ENCODE measurements around the gene PLCXD3. TPM values are rescaled to one million over a fixed set of nuclear protein-coding genes. Genes with fewer than 3 reads are reported as not detected.

The PLCXD3 gene
- polyA plus RNA-seq, 1 of the 3 experiments (the other 2 are of a cell fraction) = 0.15 TPM

DNA sequence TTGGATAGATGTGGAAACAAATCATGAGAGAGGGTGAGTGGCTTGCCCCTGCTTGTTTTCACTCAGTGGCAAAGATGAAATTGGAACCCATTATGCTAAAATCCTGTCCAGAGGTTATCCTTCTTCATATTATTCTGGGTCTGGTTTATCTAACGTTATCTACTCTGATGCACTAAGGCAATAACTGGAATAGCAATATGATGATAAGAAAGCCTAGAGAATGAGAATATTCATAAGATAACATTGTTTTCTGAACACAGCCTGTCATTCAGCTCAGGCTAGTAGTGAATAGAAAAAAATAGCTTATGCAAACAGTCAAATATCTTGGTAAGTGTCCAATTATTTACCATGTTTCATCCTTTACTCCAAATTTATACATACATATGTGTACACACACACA is 165.1 kb downstream of the PLCXD3 start (continued):
- TF ChIP-seq, protein P1, sequence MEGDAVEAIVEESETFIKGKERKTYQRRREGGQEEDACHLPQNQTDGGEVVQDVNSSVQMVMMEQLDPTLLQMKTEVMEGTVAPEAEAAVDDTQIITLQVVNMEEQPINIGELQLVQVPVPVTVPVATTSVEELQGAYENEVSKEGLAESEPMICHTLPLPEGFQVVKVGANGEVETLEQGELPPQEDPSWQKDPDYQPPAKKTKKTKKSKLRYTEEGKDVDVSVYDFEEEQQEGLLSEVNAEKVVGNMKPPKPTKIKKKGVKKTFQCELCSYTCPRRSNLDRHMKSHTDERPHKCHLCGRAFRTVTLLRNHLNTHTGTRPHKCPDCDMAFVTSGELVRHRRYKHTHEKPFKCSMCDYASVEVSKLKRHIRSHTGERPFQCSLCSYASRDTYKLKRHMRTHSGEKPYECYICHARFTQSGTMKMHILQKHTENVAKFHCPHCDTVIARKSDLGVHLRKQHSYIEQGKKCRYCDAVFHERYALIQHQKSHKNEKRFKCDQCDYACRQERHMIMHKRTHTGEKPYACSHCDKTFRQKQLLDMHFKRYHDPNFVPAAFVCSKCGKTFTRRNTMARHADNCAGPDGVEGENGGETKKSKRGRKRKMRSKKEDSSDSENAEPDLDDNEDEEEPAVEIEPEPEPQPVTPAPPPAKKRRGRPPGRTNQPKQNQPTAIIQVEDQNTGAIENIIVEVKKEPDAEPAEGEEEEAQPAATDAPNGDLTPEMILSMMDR (IDR thresholded peaks at IDR 0.05) = no peak
- TF ChIP-seq NFIC (IDR thresholded peaks at IDR 0.05; ENCODE audit: borderline replicate concordance) (no peak), FOXM1 (IDR thresholded peaks at IDR 0.05; ENCODE audit: low read depth) (no peak), TEAD4 (IDR thresholded peaks at IDR 0.05; ENCODE audit: borderline replicate concordance, insufficient read depth) (0 out of 2 replicates have a peak, but pooled peaks have one; percentile 24), NRF1 (IDR thresholded peaks at IDR 0.05; ENCODE audit: low read depth, low read length) (no peak), TAF1 (IDR thresholded peaks at IDR 0.05; ENCODE audit: borderline replicate concordance, low read depth, low read length) (no peak), POLR2AphosphoS5 (IDR thresholded peaks at IDR 0.05; ENCODE audit: low read depth, low read length) (no peak), FOSL2 (IDR thresholded peaks at IDR 0.05; ENCODE audit: borderline replicate concordance, low read depth) (no peak), SMC3 (IDR thresholded peaks at IDR 0.05; ENCODE audit: low read depth, low read length) (no peak), EP300 (IDR thresholded peaks at IDR 0.05; ENCODE audit: borderline replicate concordance in 1 of 2, low read depth in 1 of 2, low read length in 1 of 2) (peak in 1 of 2 experiments; percentile 90; a peak in 3 of 4 replicates), GATA2 (CRISPR knock-in tag; IDR thresholded peaks at IDR 0.05) (peak; percentile 96), EZH2phosphoT487 (IDR thresholded peaks at IDR 0.05; ENCODE audit: borderline replicate concordance, low read depth) (no peak), RXRA (IDR thresholded peaks at IDR 0.05; ENCODE audit: borderline replicate concordance, low read depth) (no peak), RCOR1 (IDR thresholded peaks at IDR 0.05; ENCODE audit: low read length) (peak; percentile 80), MXI1 (IDR thresholded peaks at IDR 0.05; ENCODE audit: low read depth, low read length) (no peak), CHD2 (IDR thresholded peaks at IDR 0.05; ENCODE audit: low read length, partially characterized antibody) (peak; percentile 49), ELF1 (IDR thresholded peaks at IDR 0.05) (no peak), GABPA (IDR thresholded peaks at IDR 0.05; ENCODE audit: low read depth) (no peak), SIN3A (IDR thresholded peaks at IDR 0.05; ENCODE audit: borderline replicate concordance, low read depth, low read length) (no peak)
- TF ChIP-seq, protein P2, sequence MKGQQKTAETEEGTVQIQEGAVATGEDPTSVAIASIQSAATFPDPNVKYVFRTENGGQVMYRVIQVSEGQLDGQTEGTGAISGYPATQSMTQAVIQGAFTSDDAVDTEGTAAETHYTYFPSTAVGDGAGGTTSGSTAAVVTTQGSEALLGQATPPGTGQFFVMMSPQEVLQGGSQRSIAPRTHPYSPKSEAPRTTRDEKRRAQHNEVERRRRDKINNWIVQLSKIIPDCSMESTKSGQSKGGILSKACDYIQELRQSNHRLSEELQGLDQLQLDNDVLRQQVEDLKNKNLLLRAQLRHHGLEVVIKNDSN (IDR thresholded peaks at IDR 0.05; ENCODE audit: borderline replicate concordance, low read depth) = no peak
- TF ChIP-seq, protein P3, sequence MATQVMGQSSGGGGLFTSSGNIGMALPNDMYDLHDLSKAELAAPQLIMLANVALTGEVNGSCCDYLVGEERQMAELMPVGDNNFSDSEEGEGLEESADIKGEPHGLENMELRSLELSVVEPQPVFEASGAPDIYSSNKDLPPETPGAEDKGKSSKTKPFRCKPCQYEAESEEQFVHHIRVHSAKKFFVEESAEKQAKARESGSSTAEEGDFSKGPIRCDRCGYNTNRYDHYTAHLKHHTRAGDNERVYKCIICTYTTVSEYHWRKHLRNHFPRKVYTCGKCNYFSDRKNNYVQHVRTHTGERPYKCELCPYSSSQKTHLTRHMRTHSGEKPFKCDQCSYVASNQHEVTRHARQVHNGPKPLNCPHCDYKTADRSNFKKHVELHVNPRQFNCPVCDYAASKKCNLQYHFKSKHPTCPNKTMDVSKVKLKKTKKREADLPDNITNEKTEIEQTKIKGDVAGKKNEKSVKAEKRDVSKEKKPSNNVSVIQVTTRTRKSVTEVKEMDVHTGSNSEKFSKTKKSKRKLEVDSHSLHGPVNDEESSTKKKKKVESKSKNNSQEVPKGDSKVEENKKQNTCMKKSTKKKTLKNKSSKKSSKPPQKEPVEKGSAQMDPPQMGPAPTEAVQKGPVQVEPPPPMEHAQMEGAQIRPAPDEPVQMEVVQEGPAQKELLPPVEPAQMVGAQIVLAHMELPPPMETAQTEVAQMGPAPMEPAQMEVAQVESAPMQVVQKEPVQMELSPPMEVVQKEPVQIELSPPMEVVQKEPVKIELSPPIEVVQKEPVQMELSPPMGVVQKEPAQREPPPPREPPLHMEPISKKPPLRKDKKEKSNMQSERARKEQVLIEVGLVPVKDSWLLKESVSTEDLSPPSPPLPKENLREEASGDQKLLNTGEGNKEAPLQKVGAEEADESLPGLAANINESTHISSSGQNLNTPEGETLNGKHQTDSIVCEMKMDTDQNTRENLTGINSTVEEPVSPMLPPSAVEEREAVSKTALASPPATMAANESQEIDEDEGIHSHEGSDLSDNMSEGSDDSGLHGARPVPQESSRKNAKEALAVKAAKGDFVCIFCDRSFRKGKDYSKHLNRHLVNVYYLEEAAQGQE (IDR thresholded peaks at IDR 0.05; ENCODE audit: low read depth, low read length) = no peak
- TF ChIP-seq, protein P4, sequence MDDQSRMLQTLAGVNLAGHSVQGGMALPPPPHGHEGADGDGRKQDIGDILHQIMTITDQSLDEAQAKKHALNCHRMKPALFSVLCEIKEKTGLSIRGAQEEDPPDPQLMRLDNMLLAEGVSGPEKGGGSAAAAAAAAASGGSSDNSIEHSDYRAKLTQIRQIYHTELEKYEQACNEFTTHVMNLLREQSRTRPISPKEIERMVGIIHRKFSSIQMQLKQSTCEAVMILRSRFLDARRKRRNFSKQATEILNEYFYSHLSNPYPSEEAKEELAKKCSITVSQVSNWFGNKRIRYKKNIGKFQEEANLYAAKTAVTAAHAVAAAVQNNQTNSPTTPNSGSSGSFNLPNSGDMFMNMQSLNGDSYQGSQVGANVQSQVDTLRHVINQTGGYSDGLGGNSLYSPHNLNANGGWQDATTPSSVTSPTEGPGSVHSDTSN (IDR thresholded peaks at IDR 0.05) = peak; percentile 22; the same call in 1 of the 2 replicates
- TF ChIP-seq, protein P5, sequence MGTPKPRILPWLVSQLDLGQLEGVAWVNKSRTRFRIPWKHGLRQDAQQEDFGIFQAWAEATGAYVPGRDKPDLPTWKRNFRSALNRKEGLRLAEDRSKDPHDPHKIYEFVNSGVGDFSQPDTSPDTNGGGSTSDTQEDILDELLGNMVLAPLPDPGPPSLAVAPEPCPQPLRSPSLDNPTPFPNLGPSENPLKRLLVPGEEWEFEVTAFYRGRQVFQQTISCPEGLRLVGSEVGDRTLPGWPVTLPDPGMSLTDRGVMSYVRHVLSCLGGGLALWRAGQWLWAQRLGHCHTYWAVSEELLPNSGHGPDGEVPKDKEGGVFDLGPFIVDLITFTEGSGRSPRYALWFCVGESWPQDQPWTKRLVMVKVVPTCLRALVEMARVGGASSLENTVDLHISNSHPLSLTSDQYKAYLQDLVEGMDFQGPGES (IDR thresholded peaks at IDR 0.05; ENCODE audit: low read depth, low read length) = no peak
- TF ChIP-seq, protein P6, sequence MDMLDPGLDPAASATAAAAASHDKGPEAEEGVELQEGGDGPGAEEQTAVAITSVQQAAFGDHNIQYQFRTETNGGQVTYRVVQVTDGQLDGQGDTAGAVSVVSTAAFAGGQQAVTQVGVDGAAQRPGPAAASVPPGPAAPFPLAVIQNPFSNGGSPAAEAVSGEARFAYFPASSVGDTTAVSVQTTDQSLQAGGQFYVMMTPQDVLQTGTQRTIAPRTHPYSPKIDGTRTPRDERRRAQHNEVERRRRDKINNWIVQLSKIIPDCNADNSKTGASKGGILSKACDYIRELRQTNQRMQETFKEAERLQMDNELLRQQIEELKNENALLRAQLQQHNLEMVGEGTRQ (IDR thresholded peaks at IDR 0.05; ENCODE audit: borderline replicate concordance, low read depth, low read length) = no peak

All from SK-N-SH (cell line).